ENCODE measurements around the gene HECW1.
A peak's percentile ranks its signal among the peaks of the same experiment; 100 is the strongest.

HECW1 gene

DNA sequence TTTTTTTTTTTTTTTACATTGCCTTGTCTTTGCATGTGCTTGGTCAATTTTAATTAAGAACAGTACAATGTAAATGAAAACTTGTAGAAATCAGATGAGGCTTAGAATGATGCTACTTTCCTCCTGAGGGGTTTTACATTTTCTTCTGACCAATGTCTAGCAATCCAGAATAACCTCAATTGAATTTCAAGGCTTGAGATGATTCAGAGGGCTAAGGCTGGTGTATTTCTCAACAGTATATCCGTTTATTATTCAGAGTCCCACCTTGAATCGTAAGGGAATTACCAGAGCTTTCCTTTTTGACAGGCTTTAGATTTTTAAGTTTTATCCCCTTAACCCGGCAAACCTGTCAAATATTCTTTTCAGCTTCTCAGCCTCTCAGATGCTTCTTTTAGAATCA is 239.2 kb downstream of the HECW1 start:
- DNase-seq (ENCODE audit: low read depth), result no peak
- TF ChIP-seq, protein P1, sequence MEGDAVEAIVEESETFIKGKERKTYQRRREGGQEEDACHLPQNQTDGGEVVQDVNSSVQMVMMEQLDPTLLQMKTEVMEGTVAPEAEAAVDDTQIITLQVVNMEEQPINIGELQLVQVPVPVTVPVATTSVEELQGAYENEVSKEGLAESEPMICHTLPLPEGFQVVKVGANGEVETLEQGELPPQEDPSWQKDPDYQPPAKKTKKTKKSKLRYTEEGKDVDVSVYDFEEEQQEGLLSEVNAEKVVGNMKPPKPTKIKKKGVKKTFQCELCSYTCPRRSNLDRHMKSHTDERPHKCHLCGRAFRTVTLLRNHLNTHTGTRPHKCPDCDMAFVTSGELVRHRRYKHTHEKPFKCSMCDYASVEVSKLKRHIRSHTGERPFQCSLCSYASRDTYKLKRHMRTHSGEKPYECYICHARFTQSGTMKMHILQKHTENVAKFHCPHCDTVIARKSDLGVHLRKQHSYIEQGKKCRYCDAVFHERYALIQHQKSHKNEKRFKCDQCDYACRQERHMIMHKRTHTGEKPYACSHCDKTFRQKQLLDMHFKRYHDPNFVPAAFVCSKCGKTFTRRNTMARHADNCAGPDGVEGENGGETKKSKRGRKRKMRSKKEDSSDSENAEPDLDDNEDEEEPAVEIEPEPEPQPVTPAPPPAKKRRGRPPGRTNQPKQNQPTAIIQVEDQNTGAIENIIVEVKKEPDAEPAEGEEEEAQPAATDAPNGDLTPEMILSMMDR (conservative IDR thresholded peaks at IDR 0.05; ENCODE audit: low read length), result no peak
- no peak overlapping the region for H3K4me3 ChIP-seq (ENCODE audit: low read length)

DNA sequence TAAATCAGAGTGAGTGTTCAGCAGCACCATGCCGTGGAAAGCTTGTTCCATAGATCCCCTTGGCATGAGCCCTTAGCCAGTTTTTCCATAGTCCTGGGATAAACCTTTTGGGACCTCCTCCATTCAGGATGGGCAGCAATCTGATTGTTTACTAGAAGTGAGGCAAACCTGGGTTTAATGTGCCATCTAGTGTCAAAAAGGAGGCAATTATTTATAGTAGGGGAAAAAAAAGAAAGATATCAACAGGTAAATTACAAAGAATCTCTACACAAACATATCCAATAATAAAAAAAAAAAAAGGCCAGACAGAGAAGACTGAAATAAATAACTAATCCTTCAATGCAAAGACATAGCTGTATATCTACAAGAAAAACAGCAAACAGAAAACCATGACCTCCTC is 241.5 kb downstream of the HECW1 start:
- TF ChIP-seq, protein P1 (conservative IDR thresholded peaks at IDR 0.05; ENCODE audit: low read length), result no peak
- no peak overlapping the region for H3K4me3 ChIP-seq (ENCODE audit: low read length)
- no peak for DNase-seq (ENCODE audit: low read depth)

DNA sequence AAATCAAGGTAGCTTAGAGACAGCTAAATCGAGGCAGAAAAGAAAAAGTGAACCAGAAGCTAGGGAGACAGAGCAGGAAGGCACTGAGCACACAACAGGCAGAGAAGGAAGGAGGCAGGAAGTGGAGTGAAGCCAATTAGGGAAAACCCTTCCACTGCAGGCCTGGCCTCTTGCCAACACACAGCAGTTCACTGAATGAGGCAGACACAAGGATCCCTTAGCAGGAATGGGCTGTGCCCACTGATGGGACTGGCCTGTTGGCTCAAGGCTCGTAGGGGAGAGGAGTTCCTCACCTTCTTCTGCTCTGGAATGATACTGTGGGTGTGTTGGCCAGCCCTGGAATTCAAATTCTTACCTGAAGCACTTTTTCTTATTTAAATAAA is 250.2 kb downstream of the HECW1 start:
- TF ChIP-seq, protein P1 (conservative IDR thresholded peaks at IDR 0.05; ENCODE audit: low read length), result no peak
- peak; percentile 41 for DNase-seq (ENCODE audit: low read depth)
- H3K4me3 ChIP-seq (ENCODE audit: low read length), result no peak overlapping the region

DNA sequence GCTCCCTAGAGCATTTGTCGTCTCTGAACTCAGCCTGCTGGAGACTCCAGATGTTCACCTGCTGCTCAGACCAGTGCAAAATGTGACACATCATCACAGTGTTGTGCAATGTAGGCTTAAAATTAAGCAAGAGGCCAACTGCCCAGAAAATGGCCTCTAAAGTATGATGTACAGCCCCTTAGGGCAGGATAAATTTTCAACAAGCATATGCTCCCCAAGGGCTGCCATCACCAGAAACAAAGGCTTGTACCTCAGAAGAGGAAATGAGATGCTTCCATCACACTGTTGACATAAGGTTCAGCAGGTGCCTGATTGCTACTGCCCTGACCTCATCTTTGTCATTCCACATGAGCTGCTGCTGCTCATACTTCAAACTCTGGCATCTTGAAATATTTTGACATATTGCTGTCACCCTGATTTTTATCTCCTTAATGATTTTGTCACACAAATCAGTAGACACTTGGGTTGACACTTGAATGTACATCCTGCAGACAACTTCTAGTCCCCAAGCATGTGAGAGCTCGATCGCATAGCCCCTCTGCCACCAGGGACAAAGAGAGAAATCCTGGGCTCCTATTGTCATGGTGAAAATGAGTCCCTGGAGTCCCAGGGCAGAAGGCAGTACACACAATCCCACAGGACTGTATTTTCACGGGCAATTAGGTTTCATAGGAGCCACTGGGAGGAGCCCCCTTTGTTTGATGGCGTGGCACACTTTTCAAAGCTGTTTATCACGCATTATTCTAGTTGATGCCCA is 250.8 kb downstream of the HECW1 start:
- TF ChIP-seq, protein P1 (conservative IDR thresholded peaks at IDR 0.05; ENCODE audit: low read length), result no peak
- H3K4me3 ChIP-seq (ENCODE audit: low read length), result no peak overlapping the region
- DNase-seq (ENCODE audit: low read depth), result peak; percentile 81

DNA sequence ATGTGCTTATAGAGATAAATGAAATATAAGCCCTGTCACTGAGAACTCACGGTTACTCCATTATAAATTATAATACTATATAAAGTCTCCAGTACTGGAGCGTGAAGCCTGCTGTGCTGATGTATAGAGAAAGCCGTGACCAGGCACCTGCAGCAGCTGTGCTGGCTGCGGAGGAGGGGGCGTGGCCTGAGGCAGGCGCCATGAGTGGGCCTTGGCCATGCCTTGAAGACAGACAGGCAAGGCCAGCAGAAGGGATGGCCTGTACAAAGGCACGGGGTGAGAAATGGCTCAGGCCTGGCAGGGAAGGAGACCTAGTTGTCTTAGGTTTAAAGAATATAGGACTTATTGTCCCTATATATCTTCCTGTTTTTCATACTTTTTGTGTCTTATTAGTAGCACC is 251.9 kb downstream of the HECW1 start:
- H3K4me3 ChIP-seq (ENCODE audit: low read length), result no peak overlapping the region
- TF ChIP-seq, protein P1 (conservative IDR thresholded peaks at IDR 0.05; ENCODE audit: low read length), result no peak
- DNase-seq (ENCODE audit: low read depth), result no peak

DNA sequence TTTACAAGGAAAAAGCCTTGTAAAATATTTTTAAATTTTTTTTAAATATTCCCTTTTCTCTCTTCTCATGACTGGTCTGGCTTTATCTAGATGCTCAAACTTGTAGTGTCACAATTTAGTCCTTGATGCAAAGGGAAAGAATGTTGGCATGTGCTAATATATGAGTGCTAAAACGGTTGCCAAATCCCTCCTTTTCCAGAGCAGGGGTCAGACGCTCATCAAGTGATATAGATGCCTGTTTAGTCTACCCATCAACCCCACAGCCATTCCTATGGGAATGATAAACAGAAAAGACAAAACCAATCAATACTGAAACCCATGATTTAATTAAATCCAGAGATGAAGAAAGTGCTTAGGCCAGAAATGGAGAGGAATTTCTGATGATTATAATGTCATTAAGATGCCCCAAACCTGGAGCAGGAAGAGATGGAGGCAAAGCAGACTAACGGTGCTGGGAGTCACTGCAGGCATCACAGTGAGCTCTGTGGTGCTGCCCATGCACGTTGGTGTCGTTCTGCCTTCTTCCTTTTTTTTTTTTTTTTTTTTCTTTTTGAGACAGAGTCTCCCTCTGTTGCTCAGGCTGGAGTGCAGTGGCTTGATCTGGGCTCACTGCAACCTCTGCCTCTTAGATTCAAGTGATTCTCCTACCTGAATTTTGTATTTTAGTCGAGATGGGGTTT is 260.4 kb downstream of the HECW1 start:
- no peak overlapping the region for H3K4me3 ChIP-seq (ENCODE audit: low read length)
- DNase-seq (ENCODE audit: low read depth), result peak; percentile 34
- TF ChIP-seq, protein P1 (conservative IDR thresholded peaks at IDR 0.05; ENCODE audit: low read length), result no peak

All from AG10803 (cell line).